Osteoblast (primary cell): ENCODE data around the gene LRWD1. TPM values are rescaled to one million over a fixed set of nuclear protein-coding genes. Genes with fewer than 3 reads are reported as not detected.

ENCODE experiments used
- DNase-seq: peaks from one replicate; pipeline ENCODE4 v3.0.0; 2011; ENCODE audit warnings: low spot score, mixed read lengths; ENCODE audit not compliant: insufficient read length; ENCODE audit errors: missing footprints
- H2AFZ ChIP-seq: 2 replicates; pipeline ENCODE4 v1.6.0; 2011; ENCODE audit warnings: mild to moderate bottlenecking, low read length
- H3K27ac ChIP-seq: 2 replicates; pipeline ENCODE4 v1.5.1; 2011; ENCODE audit warnings: mild to moderate bottlenecking, low read depth, low read length, moderate library complexity
- H3K27me3 ChIP-seq: 2 replicates; pipeline ENCODE4 v1.6.0; 2012; ENCODE audit warnings: mild to moderate bottlenecking, control low read depth, inconsistent platforms, low read length, moderate library complexity; ENCODE audit not compliant: insufficient read depth
- H3K36me3 ChIP-seq: 2 replicates; pipeline ENCODE4 v1.5.1; 2011; ENCODE audit warnings: mild to moderate bottlenecking, low read length, control low read depth, moderate library complexity; ENCODE audit not compliant: insufficient read depth
- H3K4me1 ChIP-seq: 2 replicates; pipeline ENCODE4 v1.5.1; 2011; ENCODE audit warnings: mild to moderate bottlenecking, low read length, control low read depth, moderate library complexity; ENCODE audit not compliant: insufficient read depth
- H3K4me2 ChIP-seq: 2 replicates; pipeline ENCODE4 v1.6.0; 2011; ENCODE audit warnings: mild to moderate bottlenecking, low read length; ENCODE audit not compliant: insufficient read depth
- H3K4me3 ChIP-seq: fragments of 200-600 bp; sonication (generic); 3 replicates; pipeline ENCODE4 v1.5.1; 2012; ENCODE audit warnings: mild to moderate bottlenecking, low read length, inconsistent platforms; ENCODE audit not compliant: insufficient read depth
- H3K79me2 ChIP-seq: 2 replicates; pipeline ENCODE4 v1.6.0; 2012; ENCODE audit warnings: mild to moderate bottlenecking, low read length, control low read depth, inconsistent platforms; ENCODE audit not compliant: insufficient read depth
- H3K9me3 ChIP-seq: 2 replicates; pipeline ENCODE4 v1.5.1; 2011; ENCODE audit warnings: low read depth, low read length, control low read depth
- H4K20me1 ChIP-seq: 2 replicates; pipeline ENCODE4 v1.6.0; 2012; ENCODE audit warnings: mild to moderate bottlenecking, low read length, control low read depth; ENCODE audit not compliant: insufficient read depth
- total RNA-seq: library from RNA; depleted of rRNA; stranded (reverse); fragments of >200 nt; gene quantifications from 2 replicates; pipeline ENCODE4 v1.2.3, GENCODE V29; 2012
- TF ChIP-seq, protein P1 (sequence below): IDR thresholded peaks from 2 replicates; pipeline ENCODE4 v1.5.1; 2011; ENCODE audit warnings: mild to moderate bottlenecking, low read depth, low read length, moderate library complexity; ENCODE audit errors: extremely low read depth

The LRWD1 gene
- total RNA-seq, 1 donor = 24.2 TPM

DNA sequence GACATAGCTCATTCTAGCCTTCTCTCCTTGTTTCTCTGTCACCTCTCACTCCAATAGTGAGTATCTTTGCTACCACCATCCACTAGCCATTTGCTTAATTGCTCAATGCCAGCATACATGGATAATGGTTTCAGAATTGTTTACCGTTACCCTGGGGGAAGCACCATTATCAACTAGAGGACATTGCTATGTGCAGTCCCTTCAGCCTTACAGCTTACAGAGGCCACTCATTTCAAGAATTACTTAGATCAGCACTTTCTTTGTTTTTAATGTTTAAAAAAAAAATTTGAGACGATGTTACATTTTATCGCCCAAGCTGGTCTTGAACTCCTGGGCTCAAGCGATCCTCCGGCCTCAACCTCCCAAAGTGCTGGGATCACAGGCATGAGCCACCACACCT, 46.2 kb upstream of the LRWD1 start:
- H3K9me3 ChIP-seq = no peaks in the 10 kb centered on the region
- no peak overlapping the region for H2AFZ ChIP-seq
- H3K27me3 ChIP-seq = no peaks in the 10 kb centered on the region
- peaks cover 41% of the 10 kb centered on the region for H3K36me3 ChIP-seq
- TF ChIP-seq, protein P1, sequence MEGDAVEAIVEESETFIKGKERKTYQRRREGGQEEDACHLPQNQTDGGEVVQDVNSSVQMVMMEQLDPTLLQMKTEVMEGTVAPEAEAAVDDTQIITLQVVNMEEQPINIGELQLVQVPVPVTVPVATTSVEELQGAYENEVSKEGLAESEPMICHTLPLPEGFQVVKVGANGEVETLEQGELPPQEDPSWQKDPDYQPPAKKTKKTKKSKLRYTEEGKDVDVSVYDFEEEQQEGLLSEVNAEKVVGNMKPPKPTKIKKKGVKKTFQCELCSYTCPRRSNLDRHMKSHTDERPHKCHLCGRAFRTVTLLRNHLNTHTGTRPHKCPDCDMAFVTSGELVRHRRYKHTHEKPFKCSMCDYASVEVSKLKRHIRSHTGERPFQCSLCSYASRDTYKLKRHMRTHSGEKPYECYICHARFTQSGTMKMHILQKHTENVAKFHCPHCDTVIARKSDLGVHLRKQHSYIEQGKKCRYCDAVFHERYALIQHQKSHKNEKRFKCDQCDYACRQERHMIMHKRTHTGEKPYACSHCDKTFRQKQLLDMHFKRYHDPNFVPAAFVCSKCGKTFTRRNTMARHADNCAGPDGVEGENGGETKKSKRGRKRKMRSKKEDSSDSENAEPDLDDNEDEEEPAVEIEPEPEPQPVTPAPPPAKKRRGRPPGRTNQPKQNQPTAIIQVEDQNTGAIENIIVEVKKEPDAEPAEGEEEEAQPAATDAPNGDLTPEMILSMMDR = no peak
- no peaks in the 10 kb centered on the region for H3K4me1 ChIP-seq
- H4K20me1 ChIP-seq = peaks cover 5% of the 10 kb centered on the region
- peaks cover 3% of the 10 kb centered on the region for H3K79me2 ChIP-seq
- H3K27ac ChIP-seq = no peak overlapping the region
- no peak overlapping the region for H3K4me2 ChIP-seq
- no peak for DNase-seq
- H3K4me3 ChIP-seq = no peak overlapping the region

DNA sequence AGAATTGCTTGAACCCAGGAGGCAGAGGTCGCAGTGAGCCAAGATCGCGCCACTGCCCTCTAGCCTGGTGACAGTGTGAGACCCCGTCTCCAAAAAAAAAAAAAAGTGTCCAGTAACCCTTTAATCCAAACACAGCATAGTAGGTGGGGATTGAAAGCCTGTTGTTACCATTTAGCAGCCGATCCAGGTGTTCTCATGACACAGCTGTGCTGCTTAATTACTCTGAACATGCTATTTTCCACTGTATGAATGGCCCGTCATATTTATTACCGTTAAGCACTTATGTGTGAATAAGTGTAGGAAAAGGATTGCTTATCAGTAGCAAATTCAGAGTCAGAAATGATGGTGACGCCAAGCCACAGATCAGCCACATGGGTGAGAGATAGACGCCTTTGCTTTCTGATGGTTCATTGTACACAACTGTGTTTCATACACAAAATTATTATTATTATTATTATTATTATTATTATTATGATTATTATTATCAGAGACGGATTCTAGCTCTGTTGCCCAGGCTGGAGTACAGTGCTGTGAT, 43.0 kb upstream of the LRWD1 start:
- Histone ChIP-seq H3K27ac (no peak overlapping the region), H3K4me2 (no peak overlapping the region), H3K4me1 (no peaks in the 10 kb centered on the region), H3K9me3 (no peaks in the 10 kb centered on the region), H2AFZ (no peak overlapping the region), H4K20me1 (peaks cover 15% of the 10 kb centered on the region), H3K4me3 (no peak overlapping the region), H3K27me3 (no peaks in the 10 kb centered on the region), H3K36me3 (peaks cover 48% of the 10 kb centered on the region), H3K79me2 (peaks cover 3% of the 10 kb centered on the region)
- TF ChIP-seq, protein P1 = no peak
- no peak for DNase-seq

DNA sequence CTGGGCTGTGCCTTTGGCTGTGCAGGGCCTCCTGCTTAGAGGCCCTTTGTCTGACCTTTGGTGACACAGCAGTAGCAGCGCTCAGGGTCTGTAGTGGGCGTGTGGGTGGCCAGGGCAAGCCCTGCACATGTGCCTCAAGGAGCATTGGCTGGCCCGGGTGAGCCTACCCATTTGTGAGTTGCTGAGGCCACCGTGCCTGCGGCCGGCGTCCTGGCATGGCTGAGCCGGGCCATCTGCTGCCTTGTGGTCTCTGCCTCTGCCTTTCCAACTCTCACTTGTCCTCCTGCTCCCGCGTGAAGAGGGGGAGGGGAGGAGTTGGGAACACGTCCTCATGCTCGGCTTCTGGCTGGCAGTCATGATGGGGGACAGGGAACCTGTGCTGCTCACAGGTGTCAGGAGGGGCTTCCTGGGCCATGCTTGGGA, 40.6 kb upstream of the LRWD1 start:
- Histone ChIP-seq H3K9me3 (no peaks in the 10 kb centered on the region), H2AFZ (no peak overlapping the region), H3K27ac (no peak overlapping the region), H3K79me2 (peaks cover 3% of the 10 kb centered on the region), H3K4me2 (no peak overlapping the region), H3K4me1 (no peaks in the 10 kb centered on the region), H3K27me3 (no peaks in the 10 kb centered on the region), H3K36me3 (peaks cover 45% of the 10 kb centered on the region), H4K20me1 (peaks cover 12% of the 10 kb centered on the region), H3K4me3 (no peak overlapping the region)
- TF ChIP-seq, protein P1 = no peak
- no peak for DNase-seq

DNA sequence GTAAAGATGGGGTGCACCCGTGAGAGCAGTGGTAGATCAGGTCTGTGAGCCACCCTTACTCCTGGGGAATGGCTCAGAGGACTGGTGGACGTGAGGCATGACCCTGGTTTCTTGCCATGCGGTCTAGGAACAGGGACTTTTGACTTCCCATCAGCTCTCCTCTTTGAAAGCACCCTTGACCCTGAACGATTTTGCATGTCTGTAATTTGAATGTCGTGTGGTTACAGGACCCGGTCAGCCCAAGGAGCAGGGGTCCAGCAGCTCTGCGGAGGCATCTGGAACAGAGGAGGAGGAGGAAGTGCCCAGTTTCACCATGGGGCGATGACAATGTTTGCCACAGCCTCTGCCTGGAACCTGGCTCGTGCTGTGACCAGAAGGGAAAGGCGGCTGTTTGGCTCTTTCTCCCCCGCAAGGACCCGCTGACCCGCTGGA, 40.0 kb upstream of the LRWD1 start:
- H3K4me1 ChIP-seq = no peaks in the 10 kb centered on the region
- no peak overlapping the region for H3K4me2 ChIP-seq
- no peak overlapping the region for H3K27ac ChIP-seq
- no peak for DNase-seq
- H4K20me1 ChIP-seq = peaks cover 10% of the 10 kb centered on the region
- no peaks in the 10 kb centered on the region for H3K9me3 ChIP-seq
- H2AFZ ChIP-seq = no peak overlapping the region
- no peak overlapping the region for H3K4me3 ChIP-seq
- no peaks in the 10 kb centered on the region for H3K79me2 ChIP-seq
- H3K36me3 ChIP-seq = peaks cover 45% of the 10 kb centered on the region
- TF ChIP-seq, protein P1 = no peak
- no peaks in the 10 kb centered on the region for H3K27me3 ChIP-seq
